Upper lobe of right lung (tissue), 1 donor: ENCODE data around the gene PPP3R1. TPM values are rescaled to one million over a fixed set of nuclear protein-coding genes. Genes with fewer than 3 reads are reported as not detected.

Source experiments
- ATAC-seq: fragments of 200-7000 bp; cut with Tn5 transposase; one replicate; pipeline ENCODE4 v1.9.1; 2020; ENCODE audit warnings: mild to moderate bottlenecking, moderate library complexity
- DNase-seq: peaks from one replicate; pipeline ENCODE4 v3.0.0-alpha.2; 2020
- H3K27ac ChIP-seq: fragments of 200-600 bp; one replicate; pipeline ENCODE4 v1.8.0; 2022
- H3K27me3 ChIP-seq: fragments of 200-600 bp; one replicate; pipeline ENCODE4 v1.8.0; 2022; ENCODE audit warnings: mild to moderate bottlenecking
- H3K36me3 ChIP-seq: fragments of 200-600 bp; one replicate; pipeline ENCODE4 v1.8.0; 2022
- H3K4me1 ChIP-seq: fragments of 200-600 bp; one replicate; pipeline ENCODE4 v1.8.0; 2022
- H3K4me3 ChIP-seq: fragments of 200-600 bp; one replicate; pipeline ENCODE4 v1.8.0; 2022; ENCODE audit warnings: mild to moderate bottlenecking
- H3K9me3 ChIP-seq: fragments of 200-600 bp; one replicate; pipeline ENCODE4 v1.8.0; 2022
- CTCF ChIP-seq: fragments of 200-600 bp; IDR thresholded peaks from one replicate; pipeline ENCODE4 v1.8.0; 2022; ENCODE audit warnings: antibody characterized with exemption
- intact Hi-C: fragments of 100-400 bp; cut with DNase I; formaldehyde crosslinking; loops from one replicate; pipeline ENCODE4 v1.11.0; 2022
- total RNA-seq: library from RNA; stranded (reverse); fragmentation: NEBNext Ultra II Directional; extraction: Animal tissue kit (Norgen Biotek cat#: 25700); gene quantifications from one replicate; pipeline ENCODE4 v1.2.1, GENCODE V29; 2021
- donor health status: DM: no; HTN: yes; CAD: no; lungs with severe emphysema.

The PPP3R1 gene
- total RNA-seq, 1 donor from 2014 or later, result 59.2 TPM

GRCh38 chr2:68214381-68214780 lies 38.0 kb downstream of the PPP3R1 start:
- Histone ChIP-seq H3K36me3 (peaks cover 17% of the 10 kb centered on the region), H3K4me3 (no peak overlapping the region), H3K27me3 (no peaks in the 10 kb centered on the region), H3K4me1 (peaks cover 30% of the 10 kb centered on the region), H3K9me3 (no peaks in the 10 kb centered on the region), H3K27ac (no peak overlapping the region)
- no peak for TF ChIP-seq CTCF
- no peak for ATAC-seq
- intact Hi-C loops, result no loop called here
- no peak for DNase-seq

- Histone ChIP-seq H3K36me3 (no peaks in the 10 kb centered on the region), H3K9me3 (no peaks in the 10 kb centered on the region), H3K4me3 (no peak overlapping the region), H3K4me1 (peaks cover 20% of the 10 kb centered on the region), H3K27ac (no peak overlapping the region), H3K27me3 (no peaks in the 10 kb centered on the region)
- DNase-seq, result no peak
- no peak for TF ChIP-seq CTCF
- peak; percentile 56 for ATAC-seq
- intact Hi-C loops, result no loop called here
Observed at GRCh38 chr2:68206793-68207192, 45.5 kb downstream of the PPP3R1 start.

- no peak overlapping the region for H3K4me3 ChIP-seq
- no peak for ATAC-seq
- H3K4me1 ChIP-seq, result peaks cover 20% of the 10 kb centered on the region
- intact Hi-C loops, result no loop called here
- DNase-seq, result no peak
- no peaks in the 10 kb centered on the region for H3K36me3 ChIP-seq
- no peak for TF ChIP-seq CTCF
- no peaks in the 10 kb centered on the region for H3K27me3 ChIP-seq
- H3K27ac ChIP-seq, result no peak overlapping the region
- no peaks in the 10 kb centered on the region for H3K9me3 ChIP-seq
Observed at GRCh38 chr2:68203587-68203986, 48.7 kb downstream of the PPP3R1 start.

- DNase-seq (no peak), ATAC-seq (no peak)
- Histone ChIP-seq H3K4me1 (peaks cover 29% of the 10 kb centered on the region), H3K36me3 (no peaks in the 10 kb centered on the region), H3K9me3 (no peaks in the 10 kb centered on the region), H3K27me3 (no peaks in the 10 kb centered on the region), H3K4me3 (no peak overlapping the region), H3K27ac (no peak overlapping the region)
- intact Hi-C loops, result no loop called here
- no peak for TF ChIP-seq CTCF
Observed at GRCh38 chr2:68200157-68200787, 52.1 kb downstream of the PPP3R1 start.

- intact Hi-C loops, result no loop called here
- DNase-seq (no peak), ATAC-seq (peak; percentile 47)
Observed at GRCh38 chr2:68196120-68196716, 56.1 kb downstream of the PPP3R1 start.

More at GRCh38 chr2:68196120-68196716, 56.1 kb downstream of the PPP3R1 start:
- no peaks in the 10 kb centered on the region for H3K9me3 ChIP-seq
- peak; percentile 80 for TF ChIP-seq CTCF
- H3K27me3 ChIP-seq, result no peaks in the 10 kb centered on the region
- no peak overlapping the region for H3K27ac ChIP-seq
- no peak overlapping the region for H3K4me3 ChIP-seq
- peaks cover 36% of the 10 kb centered on the region for H3K4me1 ChIP-seq
- no peaks in the 10 kb centered on the region for H3K36me3 ChIP-seq
